ENCODE data around the gene PPM1H.

DNA sequence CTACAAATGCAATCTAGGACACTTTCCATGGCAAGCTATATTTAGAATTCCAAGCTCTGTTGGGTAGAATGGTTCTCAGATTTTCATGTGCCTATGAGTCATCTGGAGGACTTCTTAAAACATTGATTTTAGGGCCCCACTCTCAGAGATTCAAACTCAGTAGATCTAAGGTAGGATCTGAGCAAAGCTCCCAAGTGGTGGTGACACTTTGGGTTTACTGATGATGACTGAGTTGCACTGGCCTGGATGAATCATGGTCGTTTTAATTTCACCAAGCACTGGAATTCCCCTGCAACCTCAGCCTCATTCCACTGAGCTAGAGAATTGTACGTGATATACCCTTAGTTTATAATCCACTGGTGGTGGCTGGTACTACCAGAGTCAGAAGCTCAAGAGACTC is 86.5 kb downstream of the PPM1H start:
- TF ChIP-seq CTCF (IDR thresholded peaks at IDR 0.05) (no peak), POLR2A (IDR thresholded peaks at IDR 0.05) (no peak), EP300 (IDR thresholded peaks at IDR 0.05) (no peak), POLR2AphosphoS5 (IDR thresholded peaks at IDR 0.05) (no peak)

All from stomach (tissue), 4 donors.